GM12878 (cell line): ENCODE measurements around the gene SLC13A2. TPM values are rescaled to one million over a fixed set of nuclear protein-coding genes. Genes with fewer than 3 reads are reported as not detected.

ENCODE experiments used
- ATAC-seq: fragments of 200-7000 bp; cut with Tn5 transposase; 3 replicates; pipeline ENCODE4 v1.9.1; 2020; ENCODE audit warnings: mild to moderate bottlenecking, moderate library complexity
- BruUV-seq: library from RNA; stranded (reverse); fragments of 400-500 nt; replicated peaks from 2 replicates; lab custom pipeline; 2021; lab: Mats Ljungman, UMichigan
- CTCF ChIA-PET: fragments of 300-600 bp; sonication (Branson Sonifier 250); formaldehyde crosslinking; extraction: SDS; loops from one replicate; lab custom pipeline; 2021; ENCODE audit warnings: inconsistent platforms; lab: Yijun Ruan, JAX
- POLR2A ChIA-PET: fragments of 350-600 bp; formaldehyde crosslinking; extraction: SDS; loops from one replicate; lab custom pipeline; 2021; ENCODE audit warnings: inconsistent platforms; lab: Charles Lee
- RAD21 ChIA-PET: fragments of 300-600 bp; sonication (Branson Sonifier 250); formaldehyde crosslinking; loops from one replicate; lab custom pipeline; 2023; ENCODE audit warnings: antibody characterized with exemption; ENCODE audit not compliant: unreplicated experiment; lab: Charles Lee
- SMC1A ChIA-PET: fragments of 300-600 bp; sonication (Branson Sonifier 250); formaldehyde crosslinking; loops from one replicate; lab custom pipeline; 2023; ENCODE audit not compliant: unreplicated experiment, uncharacterized antibody; lab: Charles Lee
- DNase-seq: peaks from one replicate; pipeline ENCODE4 v3.0.0-alpha.2; 2011; ENCODE audit warnings: low read depth, low spot score
- FAIRE-seq: peaks from 3 replicates; lab custom pipeline; 2011; peaks lifted over from hg19 to GRCh38; lab: Jason Lieb, UNC
- H2AFZ ChIP-seq: 2 replicates; pipeline ENCODE4 v1.6.0; 2011; ENCODE audit warnings: low read depth, low read length, control low read depth; ENCODE audit not compliant: control insufficient read depth
- H3K27ac ChIP-seq: 2 replicates; pipeline ENCODE4 v1.5.1; 2011; ENCODE audit warnings: control low read depth; ENCODE audit not compliant: control insufficient read depth, insufficient read depth
- H3K27me3 ChIP-seq, 2 experiments: replicated peaks in 1 of 2; 2 replicates each; pipeline versions ENCODE4 v1.6.0 to v1.6.1; 2011; ENCODE audit warnings: low read length in 1 of 2; ENCODE audit not compliant: control insufficient read depth in 2 of 2, insufficient read depth in 2 of 2
- H3K36me3 ChIP-seq, 2 experiments: 2 replicates each; pipeline ENCODE4 v1.5.1; 2011; ENCODE audit warnings: low read length in 1 of 2; ENCODE audit not compliant: control insufficient read depth in 2 of 2, insufficient read depth in 2 of 2
- H3K4me1 ChIP-seq: 2 replicates; pipeline ENCODE4 v1.6.1; 2011; ENCODE audit warnings: mild to moderate bottlenecking, low read length, moderate library complexity, mixed read lengths; ENCODE audit not compliant: control insufficient read depth, insufficient read depth
- H3K4me2 ChIP-seq: 2 replicates; pipeline ENCODE4 v1.6.0; 2011; ENCODE audit warnings: control low read depth; ENCODE audit not compliant: control insufficient read depth, insufficient read depth
- H3K4me3 ChIP-seq: fragments of 200-600 bp; sonication (generic); 2 replicates; pipeline ENCODE4 v1.5.1; 2016
- H3K79me2 ChIP-seq: 2 replicates; pipeline ENCODE4 v1.6.0; 2011; ENCODE audit warnings: low read length; ENCODE audit not compliant: control insufficient read depth, insufficient read depth
- H3K9ac ChIP-seq: 2 replicates; pipeline ENCODE4 v1.8.0; 2011; ENCODE audit warnings: low read length, control low read depth, mixed read lengths; ENCODE audit not compliant: control insufficient read depth, insufficient read depth
- H3K9me3 ChIP-seq: replicated peaks from 3 replicates; pipeline ENCODE4 v1.5.1; 2011; ENCODE audit warnings: mild to moderate bottlenecking, low read length; ENCODE audit not compliant: control insufficient read depth, insufficient read depth
- H4K20me1 ChIP-seq: 2 replicates; pipeline ENCODE4 v1.6.0; 2011; ENCODE audit not compliant: control insufficient read depth, insufficient read depth
- CHD2 ChIP-seq: IDR thresholded peaks from 2 replicates; pipeline ENCODE4 v1.6.1; 2011; ENCODE audit warnings: low read depth, low read length, improper control_type of control experiment, borderline replicate concordance
- IRF5 ChIP-seq: fragments of 450-650 bp; IDR thresholded peaks from 2 replicates; pipeline ENCODE4 v1.6.1; 2017; ENCODE audit warnings: borderline replicate concordance
- NFYA ChIP-seq: IDR thresholded peaks from 2 replicates; pipeline ENCODE4 v1.6.1; 2011; ENCODE audit warnings: low read depth, mild to moderate bottlenecking, low read length, improper control_type of control experiment, borderline replicate concordance
- RB1 ChIP-seq: fragments of 450-650 bp; formaldehyde crosslinking; IDR thresholded peaks from 2 replicates; pipeline ENCODE4 v1.6.1; 2017; ENCODE audit warnings: mild to moderate bottlenecking, borderline replicate concordance
- SPI1 ChIP-seq: IDR thresholded peaks from 2 replicates; pipeline ENCODE4 v1.6.1; 2011; ENCODE audit warnings: low read depth, mild to moderate bottlenecking, low read length, moderate library complexity, borderline replicate concordance; ENCODE audit not compliant: insufficient read depth
- TBL1XR1 ChIP-seq: IDR thresholded peaks from 2 replicates; pipeline ENCODE4 v1.6.1; 2012; ENCODE audit warnings: low read depth, low read length, improper control_type of control experiment
- WGBS: methylation state at CpG from one replicate; pipeline ENCODE4 v1.1.6; 2016; ENCODE audit warnings: low lambda C conversion rate; ENCODE audit not compliant: insufficient replicate concordance, insufficient coverage; ENCODE audit errors: missing lambda C conversion rate; 5-methylcytosine and 5-hydroxymethylcytosine counted together
- in situ Hi-C: fragments of 300-500 bp; cut with MboI; formaldehyde crosslinking; loops from 9 replicates; pipeline ENCODE4 v1.14.3; 2018; ENCODE audit warnings: mixed read lengths
- intact Hi-C: fragments of 100-400 bp; cut with micrococcal nuclease; formaldehyde crosslinking; loops from one replicate; pipeline ENCODE4 v1.14.2; 2022; ENCODE audit not compliant: unreplicated experiment
- polyA plus RNA-seq, 11 experiments: library from polyadenylated mRNA; depleted of rRNA in 4 of 11; unstranded in 6 of 11; stranded (reverse) in 5 of 11; fragments of >200 nt; fragmentation: Nextera tagmentation in 4 of 11; fragmentation: Illumina TruSeq in 1 of 11; extraction: Ambion mirVana in 4 of 11; extraction: Trizol in 1 of 11; gene quantifications; 1 replicate in 1 of 11; 2 replicates in 10 of 11; pipeline versions ENCODE4 v1.2.1 to v1.2.3, GENCODE V29; 2011 to 2016; ENCODE audit warnings: inconsistent platforms in 2 of 11, missing spikeins in 2 of 11, low read depth in 1 of 11
- total RNA-seq, 4 experiments: library from RNA; depleted of rRNA in 3 of 4; stranded (reverse); fragments of >200 nt in 3 of 4; fragmentation: Illumina TruSeq in 1 of 4; extraction: Trizol in 1 of 4; gene quantifications; 2 replicates each; pipeline versions ENCODE4 v1.2.1 to v1.2.3, GENCODE V29; 2013 to 2021

SLC13A2 gene
- total and polyA plus RNA-seq, 10 of the 15 experiments (the other 5 are each of a cell fraction or from before 2014, with no cell fraction given), result 0.03 to 0.13 (median 0.05) TPM; not detected in 6

GRCh38 chr17:28472871-28473497, 460 bp upstream of the SLC13A2 start:
- 0 out of 2 replicates have a peak, but pooled peaks cover 3% of the 10 kb centered on the region for H4K20me1 ChIP-seq
- SMC1A ChIA-PET, result interaction anchor here (0.5 to 0.6 kb wide), 2 partner anchors 117 to 175 kb away, joined by 3 to 4 read pairs; no protein-coding TSS in a partner anchor
- in situ Hi-C loops, result no loop called here
- H3K9ac ChIP-seq, result no peak overlapping the region
- FAIRE-seq (peak; percentile 71), ATAC-seq (no peak; the same call in 2 of the 3 replicates), DNase-seq (no peak)
- H3K27ac ChIP-seq, result no peak overlapping the region
- H3K4me2 ChIP-seq, result no peak overlapping the region
- no peak overlapping the region for H3K4me3 ChIP-seq
- no peak overlapping the region for H2AFZ ChIP-seq
- CTCF ChIA-PET, result interaction anchor here (1.1 kb wide), 1 partner anchor 28 kb away, joined by 3 read pairs; no protein-coding TSS in a partner anchor
- no peaks in the 10 kb centered on the region for H3K27me3 ChIP-seq
- H3K9me3 ChIP-seq, result no peaks in the 10 kb centered on the region
- H3K79me2 ChIP-seq, result no peaks in the 10 kb centered on the region
- intact Hi-C loops, result no loop called here
- H3K36me3 ChIP-seq, result no peaks in the 10 kb centered on the region
- peak; percentile 87 for TF ChIP-seq SPI1
- no peak for TF ChIP-seq NFYA
- no peak for TF ChIP-seq RB1
- no peak for TF ChIP-seq TBL1XR1
- no peak for TF ChIP-seq IRF5
- TF ChIP-seq CHD2, result no peak
- peaks cover 58% of the 10 kb centered on the region for H3K4me1 ChIP-seq
- no TSS peak for BruUV-seq
- 34% methylated on average over 7 of the region's 7 CpGs for WGBS
- RAD21 ChIA-PET, result interaction anchor here (0.6 kb wide), 1 partner anchor 13 kb away, joined by 3 read pairs; no protein-coding TSS in a partner anchor
- POLR2A ChIA-PET, result interaction anchor here (0.6 kb wide), 1 partner anchor 28 kb away, joined by 6 read pairs; no protein-coding TSS in a partner anchor
